ENCODE measurements around the gene GABARAPL2. TPM values are rescaled to one million over a fixed set of nuclear protein-coding genes. Genes with fewer than 3 reads are reported as not detected.

GABARAPL2 gene
- polyA plus RNA-seq, 1 donor, result 118 TPM

DNA sequence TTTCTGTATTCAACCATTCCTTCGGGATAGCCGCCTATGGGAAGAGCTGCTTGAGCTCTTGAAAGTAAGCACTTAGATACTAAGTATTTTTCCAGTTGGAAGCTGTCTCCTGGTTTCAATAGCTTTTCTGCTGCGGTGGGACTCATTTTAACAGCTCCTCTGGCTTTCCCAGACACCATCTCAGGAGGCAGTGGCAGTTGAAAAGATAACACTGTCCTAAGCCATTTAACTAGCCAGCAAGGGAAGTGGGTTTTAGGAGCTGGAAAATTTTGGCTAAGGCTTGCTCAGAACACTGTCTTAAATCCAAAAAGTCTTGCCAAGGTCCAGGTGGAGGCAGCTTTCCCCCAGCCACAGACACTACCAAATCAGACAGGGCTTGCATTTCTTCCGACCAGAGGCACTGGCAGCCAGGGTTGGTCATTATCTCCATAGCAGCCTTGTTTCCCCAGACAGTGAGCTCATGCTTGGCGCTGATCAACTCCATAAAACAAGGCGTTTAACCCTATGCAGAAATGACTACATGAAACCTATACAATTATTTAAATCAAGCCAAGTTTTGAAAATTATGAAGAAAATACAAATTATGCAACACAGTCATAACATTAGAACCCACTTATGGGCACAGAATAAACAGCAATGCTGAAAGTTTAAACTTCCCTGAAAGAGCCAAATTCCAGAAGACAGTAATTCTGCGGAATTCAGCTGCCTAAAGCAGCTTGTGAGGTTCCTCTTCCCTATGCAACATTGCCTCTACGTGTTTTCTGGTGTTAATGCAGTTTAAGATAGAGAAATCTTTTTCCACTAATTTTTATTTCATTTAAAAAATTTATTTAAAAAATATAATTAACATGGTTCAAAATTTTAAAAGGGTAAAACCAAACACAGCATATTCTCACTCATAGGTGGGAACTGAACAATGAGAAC lies 25.0 kb downstream of the GABARAPL2 start:
- peak; percentile 92 for DNase-seq (ENCODE audit: low read depth)

DNA sequence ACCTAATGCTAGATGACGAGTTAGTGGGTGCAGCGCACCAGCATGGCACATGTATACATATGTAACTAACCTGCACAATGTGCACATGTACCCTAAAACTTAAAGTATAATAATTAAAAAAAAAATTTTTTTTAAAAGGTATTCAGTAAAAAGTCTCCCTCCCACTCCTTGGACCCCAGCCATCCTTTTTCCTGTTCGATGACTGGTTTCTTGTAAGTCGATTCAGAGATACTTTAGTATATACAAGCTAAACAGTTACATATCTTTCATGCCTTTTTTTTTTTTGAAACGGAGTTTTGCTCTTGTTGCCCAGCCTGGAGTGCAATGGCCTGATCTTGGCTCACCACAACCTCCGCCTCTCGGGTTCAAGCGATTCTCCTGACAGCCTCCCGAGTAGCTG lies 25.7 kb downstream of the GABARAPL2 start:
- DNase-seq (ENCODE audit: low read depth), result peak; percentile 26

DNA sequence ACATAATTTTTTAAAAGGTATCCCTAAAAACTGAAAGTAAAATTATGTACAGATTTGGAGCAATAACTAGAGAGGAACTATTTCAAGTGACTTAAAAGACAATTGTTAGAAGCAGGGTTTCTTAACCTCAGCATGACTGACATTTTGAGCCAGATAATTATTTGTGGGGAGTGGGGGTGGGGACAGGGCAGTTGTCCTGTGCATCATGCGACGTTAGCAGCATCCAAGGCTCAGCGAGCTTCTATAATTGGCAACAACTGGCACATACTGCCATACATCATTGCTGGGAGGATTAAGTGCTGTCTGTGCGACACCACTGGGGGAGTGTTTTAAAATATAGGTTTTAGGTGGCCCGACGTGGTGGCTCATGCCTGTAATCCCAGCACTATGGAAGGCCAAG lies 27.1 kb downstream of the GABARAPL2 start:
- DNase-seq (ENCODE audit: low read depth), result no peak

DNA sequence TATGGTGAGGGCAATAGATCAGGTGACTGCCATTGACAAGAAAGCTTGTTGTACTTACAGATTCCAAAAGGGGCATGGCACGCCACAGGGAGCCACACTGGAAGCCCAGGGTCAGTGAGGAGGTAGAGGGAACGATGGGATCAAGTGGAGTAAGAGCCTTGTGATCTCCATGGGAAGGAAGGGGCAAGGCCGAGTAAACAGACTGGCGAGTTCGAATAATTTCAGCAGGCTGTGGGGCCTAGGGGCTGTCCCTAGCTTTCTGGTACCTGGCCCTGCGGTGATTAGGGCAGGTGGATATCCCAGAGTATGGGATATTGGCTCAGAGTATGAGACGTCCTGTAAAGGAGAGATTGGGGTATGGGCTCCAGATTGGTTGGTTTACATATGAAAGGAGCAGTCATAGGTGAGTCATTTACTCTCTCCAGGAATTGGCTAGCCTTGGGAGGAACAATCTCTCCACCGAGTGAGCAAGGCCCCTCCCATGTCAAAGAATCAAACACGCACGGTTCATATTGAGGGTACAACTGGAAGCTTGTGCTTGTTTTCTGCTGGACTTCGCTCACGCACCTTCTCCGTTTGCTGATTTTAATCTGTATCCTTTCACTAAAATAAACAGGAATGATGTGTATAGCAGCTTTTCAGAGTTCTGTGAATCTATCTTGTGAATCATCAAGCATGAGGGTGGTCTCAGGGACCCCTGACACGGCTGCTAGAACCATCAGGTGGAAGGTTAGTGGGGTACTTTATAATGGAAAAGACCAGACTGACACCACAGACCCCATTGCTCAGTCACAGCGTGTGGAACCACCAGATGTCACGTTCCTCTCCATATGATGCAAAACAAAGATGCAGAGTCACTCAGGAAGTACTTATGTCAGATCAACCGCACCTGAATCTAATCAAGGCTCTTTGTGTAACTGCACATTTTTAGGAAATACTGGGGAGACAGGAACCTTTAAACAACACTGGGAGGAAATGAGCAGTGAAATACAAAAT lies 27.9 kb downstream of the GABARAPL2 start:
- no peak for DNase-seq (ENCODE audit: low read depth)

DNA sequence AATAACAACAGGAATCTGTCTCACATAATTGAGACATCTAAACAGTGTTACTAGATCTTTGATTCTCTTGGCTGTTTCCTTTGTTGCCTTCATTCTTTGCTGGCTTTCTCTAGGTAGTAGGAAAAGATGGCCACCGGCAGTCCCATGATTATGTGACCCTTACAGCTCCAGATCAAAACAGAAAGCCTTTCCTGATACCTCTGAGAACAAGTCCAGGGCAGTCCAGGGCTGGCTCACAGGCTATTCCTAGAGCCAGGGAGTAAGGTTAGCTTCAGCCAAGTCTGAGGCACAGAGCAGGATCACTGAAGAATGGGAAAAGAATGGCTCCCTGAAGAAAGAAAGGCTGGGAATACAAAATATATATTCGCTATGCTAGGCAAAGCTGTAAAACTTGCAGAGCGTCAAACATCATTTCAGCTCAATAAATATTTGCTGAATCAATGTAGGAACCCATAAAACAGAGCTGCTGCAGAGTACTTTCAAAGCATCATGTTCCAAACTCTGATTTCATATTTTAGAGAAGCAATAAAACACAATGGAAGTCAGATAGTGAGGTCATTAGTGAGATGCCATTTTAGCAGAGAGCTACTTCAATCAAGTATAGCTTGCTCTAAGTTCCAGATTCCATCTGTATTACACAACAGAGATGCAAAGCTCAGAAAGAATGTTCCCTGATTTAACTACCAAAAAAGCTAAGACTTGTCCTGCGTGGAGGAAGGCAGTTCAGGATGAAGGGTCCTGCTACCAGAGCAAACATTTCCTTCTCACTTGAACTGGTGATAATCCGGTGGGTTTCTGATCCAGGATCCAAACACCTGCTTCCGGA lies 33.5 kb downstream of the GABARAPL2 start:
- DNase-seq (ENCODE audit: low read depth), result no peak

DNA sequence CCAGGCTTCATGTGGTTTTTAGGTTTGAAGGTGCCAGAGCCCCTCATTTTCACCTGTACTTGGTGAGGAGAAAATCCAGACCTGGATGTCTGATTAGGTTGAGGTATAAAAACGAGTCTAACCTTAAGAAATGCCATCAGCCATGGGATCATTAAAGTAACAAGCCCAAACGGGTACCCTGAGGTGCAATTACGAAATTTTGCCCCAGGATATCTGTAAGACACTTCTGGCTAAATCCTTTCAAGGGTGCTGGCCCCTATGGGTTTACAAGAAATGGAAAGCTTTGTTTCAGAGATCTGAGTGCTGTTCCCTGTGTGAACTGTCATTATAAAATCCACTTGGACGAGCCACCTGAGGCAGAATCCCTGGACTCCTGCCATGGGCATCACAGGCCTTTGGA lies 37.1 kb downstream of the GABARAPL2 start:
- DNase-seq (ENCODE audit: low read depth), result no peak

DNA sequence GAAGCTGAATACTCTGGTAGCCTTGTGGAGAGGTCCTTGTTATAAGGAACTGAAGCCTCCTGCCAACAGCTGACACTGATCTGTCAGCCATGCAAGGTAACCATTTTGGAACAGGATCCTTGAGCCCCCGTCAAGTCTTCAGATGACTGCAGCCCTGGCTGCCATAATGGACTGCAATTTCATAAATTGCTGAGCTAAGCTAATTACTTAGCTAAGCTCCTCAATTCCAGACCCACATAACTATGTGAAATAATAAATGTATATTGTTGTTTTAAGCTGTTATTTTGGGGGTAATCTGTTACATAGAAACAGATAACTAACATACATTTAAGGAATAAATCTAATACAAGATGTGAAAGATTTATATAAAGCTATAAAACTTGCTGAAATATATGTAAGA lies 40.3 kb downstream of the GABARAPL2 start:
- no peak for DNase-seq (ENCODE audit: low read depth)

DNA sequence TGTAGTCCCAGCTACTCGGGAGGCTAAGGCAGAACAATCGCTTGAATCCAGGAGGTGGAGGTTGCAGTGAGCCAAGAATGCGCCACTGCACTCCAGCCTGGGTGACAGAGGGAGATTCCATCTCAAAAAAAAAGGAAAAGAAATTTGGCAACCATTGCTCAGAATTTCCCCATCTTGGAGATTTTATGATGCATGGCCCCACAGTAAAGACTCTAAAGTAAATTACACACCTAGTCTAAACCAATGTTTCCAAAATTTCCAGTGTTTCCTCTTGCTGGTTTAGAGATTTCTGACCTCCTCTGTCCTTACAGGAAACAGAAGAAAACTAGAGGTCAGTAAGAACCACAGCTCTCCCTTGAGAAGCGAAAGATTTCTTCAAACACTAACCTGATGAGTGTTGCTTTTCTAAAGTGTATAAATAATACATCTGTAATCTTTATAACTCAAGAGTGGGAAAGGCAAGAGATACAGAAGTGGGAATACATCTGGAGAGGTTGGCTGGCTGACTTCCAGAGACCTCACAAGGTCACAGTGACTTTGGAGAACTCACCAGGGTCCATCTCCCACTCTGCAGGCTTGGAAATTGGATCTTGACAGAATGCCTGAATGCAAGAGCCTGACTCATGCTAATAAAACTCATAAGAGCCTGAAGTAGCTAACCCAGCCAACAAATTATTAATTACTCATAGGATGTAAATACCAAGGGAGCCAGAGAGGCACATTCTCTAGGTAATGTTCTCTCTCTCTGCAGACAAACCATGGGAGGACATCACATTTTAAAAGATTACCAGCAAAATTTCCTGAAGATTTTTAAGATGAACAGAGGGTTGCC lies 48.1 kb downstream of the GABARAPL2 start:
- no peak for DNase-seq (ENCODE audit: low read depth)

DNA sequence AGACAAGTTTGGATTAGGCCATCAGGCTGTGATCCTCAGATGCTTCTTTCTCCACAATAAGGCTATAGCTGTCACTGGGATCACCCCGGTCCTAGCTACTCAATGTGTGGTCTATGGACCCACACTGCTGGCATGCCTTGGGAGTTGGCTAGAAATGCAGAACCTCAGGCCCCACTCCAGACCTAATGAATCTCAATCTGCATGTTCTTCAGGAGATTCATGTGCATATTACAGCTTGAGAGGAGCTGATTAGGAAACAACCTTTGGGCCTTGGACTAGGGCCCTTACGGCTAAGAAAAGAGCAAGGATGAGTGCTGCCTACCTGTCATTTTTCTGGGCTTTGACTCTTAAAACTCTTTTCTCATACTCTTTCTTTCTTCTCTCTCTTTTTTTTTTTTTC lies 49.4 kb downstream of the GABARAPL2 start:
- DNase-seq (ENCODE audit: low read depth), result no peak

DNA sequence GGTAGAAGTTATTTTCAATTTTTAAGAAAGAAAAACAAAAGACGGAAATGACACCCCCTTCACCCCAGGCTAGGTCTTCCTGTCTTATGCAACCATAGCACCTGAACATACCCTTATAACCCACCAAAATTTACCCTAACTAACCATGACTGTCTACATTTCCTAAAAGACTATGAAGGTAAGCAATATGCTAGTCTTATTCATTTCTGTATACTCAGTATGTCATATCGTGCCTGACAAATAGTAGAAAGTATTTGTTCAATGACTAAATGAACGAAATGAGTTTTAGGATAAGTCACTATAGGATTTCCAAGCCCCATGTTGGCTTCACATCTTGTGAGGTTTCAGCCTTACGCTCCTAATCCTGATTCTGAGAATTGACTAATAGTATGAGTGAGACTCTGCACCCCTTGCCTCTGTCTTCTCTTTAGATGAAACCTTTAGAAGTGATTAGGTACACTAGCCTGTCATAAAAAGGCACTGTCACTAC lies 50.4 kb downstream of the GABARAPL2 start:
- no peak for DNase-seq (ENCODE audit: low read depth)

DNA sequence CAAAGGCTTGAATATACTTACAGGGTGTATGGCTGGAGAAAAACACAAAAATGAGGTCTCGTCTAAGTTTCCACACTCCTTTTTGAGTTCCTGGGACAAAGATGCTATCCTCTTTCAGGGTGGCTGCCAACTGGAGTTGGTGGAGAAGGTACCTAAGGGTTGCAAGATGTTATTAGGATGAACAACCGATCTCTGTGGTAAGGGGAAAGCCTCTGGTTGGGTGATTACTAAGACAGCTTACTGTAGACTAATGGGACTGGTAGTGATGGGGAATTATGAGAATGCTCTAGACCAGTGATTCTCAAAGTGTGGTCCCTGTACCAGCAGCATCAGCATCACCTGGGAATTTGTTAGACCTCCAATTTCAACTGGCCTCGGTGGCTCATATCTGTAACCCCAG lies 50.9 kb downstream of the GABARAPL2 start:
- no peak for DNase-seq (ENCODE audit: low read depth)

DNA sequence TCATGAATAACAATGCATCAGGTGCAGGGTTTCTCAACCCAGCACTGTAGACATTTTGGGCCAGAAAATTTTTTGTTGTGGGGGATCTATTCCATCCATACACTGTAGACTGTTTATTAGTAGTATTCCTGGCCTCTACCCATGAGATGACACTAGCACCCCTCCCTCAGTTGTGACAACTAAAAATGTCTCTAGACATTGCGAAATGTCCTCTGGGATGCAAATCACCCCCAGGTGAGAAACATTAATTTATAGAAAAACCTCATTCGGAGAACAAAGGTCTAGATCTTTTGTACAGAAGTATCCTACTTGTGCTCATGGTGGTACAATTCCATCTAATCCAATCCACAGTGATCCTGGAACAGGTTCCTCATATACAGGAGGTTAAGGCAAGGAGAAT lies 52.6 kb downstream of the GABARAPL2 start:
- DNase-seq (ENCODE audit: low read depth), result no peak

DNA sequence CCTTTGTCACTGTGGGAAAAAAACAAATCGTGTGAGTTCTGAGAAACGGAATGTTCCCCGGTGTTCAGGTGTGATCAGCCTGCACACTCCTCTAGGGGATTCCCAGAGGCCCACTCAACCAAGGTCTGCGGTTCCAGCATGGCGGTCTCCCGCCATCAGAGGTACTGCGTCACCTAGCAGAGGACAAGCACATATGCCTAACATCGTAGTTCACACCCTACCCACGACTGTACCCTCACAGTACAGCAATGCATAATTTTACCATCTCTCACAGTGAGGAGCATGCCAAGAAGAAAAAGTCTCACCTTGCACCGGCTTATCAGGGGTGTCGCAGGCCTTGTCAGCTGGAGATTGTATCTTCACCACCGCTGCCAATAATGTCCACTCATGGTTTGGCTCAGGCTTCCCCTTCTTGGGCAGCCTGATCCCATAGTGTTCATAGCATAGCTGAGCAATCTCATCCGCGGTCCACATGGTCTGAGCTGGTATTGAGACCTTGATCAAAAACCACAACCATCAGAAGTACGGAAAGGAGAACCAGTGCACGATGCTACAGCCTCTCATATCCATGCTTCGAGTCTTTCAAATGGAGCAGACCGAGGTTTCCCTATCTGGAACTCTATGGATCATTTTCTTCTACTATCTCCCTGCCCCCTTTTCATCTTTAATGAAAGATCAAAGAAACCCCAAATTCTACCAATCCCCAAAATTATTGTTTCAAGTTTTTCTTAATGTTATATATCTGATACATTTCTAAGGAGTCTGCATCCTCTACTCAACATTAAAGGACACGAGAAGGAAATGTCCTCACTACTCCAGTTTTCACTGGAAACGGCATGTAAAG lies 54.4 kb downstream of the GABARAPL2 start:
- DNase-seq (ENCODE audit: low read depth), result no peak

DNA sequence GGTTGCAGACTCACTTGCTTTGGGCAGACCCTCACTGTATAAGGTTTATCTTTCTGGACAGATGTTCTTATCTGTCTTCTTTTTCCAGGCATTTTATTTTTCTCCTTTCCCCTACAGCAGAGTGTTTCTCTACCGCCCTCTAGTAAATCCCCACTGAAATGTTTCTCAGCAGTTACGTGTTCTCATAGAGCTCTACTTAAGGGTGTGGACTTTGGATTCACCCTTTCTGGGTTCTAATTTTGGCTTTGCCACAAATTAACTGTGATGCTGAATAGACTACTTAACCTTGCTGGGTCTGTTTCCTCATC lies 54.9 kb downstream of the GABARAPL2 start:
- DNase-seq (ENCODE audit: low read depth), result no peak

DNA sequence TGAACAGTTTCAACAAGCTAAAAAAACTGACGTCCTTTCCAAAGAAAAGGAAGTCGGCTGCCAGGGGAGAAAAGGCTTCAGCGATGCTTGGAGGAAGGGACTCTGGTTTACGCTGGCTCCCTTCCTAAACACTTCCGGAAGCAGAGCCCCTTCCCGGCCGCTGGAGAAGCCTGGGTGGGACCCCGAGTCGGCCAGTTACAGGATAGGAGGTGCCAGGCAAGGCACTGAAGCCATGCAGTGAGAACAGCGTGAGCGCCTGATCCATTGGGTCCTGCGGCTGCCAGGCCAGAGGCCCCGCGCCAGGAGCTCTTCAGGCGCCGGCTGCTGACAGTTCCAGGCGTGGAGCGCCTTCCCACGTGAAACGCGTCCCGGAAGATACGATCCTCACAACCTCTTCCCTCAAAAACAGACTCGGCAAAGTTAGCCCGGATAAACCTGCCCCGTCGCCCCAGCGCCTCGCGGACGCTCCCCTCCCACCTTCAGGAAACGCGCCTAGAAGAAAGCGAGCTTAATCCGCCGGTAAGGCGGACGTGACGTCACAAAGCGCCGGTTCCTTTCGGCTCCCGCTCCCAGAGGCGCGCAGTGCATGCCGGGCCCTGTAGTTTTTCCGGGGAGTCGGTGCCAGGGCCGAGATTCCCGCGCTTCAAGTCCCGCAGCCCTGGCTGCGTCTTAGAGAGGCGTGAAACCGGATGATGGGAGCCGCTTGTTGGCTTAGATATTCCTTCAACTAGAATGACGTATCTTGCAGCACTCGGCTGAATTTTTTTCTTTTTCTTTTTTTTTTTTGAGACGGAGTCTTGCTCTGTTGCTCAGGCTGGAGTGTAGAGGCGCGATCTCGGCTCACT lies 56.8 kb downstream of the GABARAPL2 start, which contains the start of gene ADAT1:
Gene ADAT1, minus strand, starts transcription at position 521 of the 845 bp plus-strand sequence. CDS start 2,482 bp downstream, outside the sequence.
- DNase-seq (ENCODE audit: low read depth), result peak; percentile 97

DNA sequence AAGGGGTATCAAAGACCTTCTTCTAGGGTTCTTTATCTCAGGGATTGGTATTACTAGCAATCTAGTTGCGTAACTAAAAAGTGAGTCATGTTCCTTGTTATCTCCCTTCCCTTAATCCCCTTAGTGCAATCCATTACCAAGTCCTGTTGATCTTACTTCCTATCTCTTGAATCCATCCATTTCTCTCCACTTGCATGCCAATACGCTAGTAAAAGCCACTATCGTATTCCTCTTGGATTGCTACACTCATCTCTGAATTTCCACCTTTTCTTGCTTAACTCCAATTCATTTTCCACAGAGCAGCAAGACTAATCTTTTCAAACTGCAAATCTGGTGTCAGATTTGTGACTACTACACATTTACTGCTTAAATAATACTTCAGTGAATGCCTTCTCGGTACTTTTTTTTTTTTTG lies 58.7 kb downstream of the GABARAPL2 start:
- no peak for DNase-seq (ENCODE audit: low read depth)

DNA sequence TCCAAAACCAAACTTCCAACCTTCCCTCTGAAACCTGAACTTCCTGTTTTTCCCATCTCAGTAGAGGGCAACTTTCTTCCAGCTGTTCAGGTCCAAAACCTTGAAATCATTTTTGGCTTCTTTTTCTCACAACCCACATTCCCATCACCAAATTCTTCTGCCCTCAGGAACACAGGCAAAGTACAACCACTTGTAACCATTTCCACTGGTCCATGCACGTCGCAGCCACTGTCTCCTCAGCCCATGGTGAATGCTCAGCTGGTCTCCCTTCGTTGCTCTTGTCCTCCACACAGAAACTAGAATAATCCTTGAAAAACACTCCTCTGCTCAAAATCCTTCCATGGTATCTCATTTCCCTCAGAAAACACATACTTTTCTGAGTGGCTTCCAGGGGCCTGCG lies 60.6 kb downstream of the GABARAPL2 start:
- no peak for DNase-seq (ENCODE audit: low read depth)
